ENCODE measurements around the gene HSPA9.

DNA sequence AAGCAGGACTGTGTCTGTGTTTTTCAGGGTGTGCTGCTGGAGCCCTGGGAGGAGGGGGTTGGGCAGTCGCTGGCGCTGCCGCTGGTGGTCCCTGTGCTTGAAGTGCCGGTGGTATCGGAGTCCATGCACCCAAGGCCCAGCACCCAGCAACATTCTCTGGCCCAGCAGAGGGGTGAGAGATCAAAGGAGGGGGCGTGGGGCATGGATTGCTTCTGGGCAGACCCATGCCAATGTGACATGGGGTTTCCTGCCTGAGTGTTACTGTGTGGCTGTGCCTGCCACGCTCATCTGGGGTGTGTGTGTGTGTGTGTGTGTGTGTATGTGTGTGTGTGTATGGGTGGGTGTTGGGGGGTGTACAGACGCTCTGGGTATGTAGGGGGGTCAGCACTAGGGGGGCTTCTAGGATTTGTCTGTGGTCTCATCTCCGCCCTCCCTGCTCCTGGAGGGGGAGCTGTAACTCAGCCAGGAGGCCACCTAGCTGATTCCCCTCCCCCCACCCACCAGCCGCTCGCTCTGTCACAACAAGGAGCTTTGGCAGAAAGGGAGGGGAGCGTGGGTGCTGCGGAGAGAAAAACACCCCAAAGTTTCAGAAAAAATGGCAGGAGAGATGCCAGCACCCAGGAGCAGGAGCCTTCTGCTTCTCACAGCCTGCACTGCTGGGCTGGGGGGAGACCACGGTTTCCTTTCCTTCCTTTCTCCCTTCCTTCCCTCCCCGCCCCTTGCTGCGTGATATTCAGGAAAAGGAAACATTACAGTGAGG is 35.9 kb upstream of the HSPA9 start:
- TF ChIP-seq, protein P1, sequence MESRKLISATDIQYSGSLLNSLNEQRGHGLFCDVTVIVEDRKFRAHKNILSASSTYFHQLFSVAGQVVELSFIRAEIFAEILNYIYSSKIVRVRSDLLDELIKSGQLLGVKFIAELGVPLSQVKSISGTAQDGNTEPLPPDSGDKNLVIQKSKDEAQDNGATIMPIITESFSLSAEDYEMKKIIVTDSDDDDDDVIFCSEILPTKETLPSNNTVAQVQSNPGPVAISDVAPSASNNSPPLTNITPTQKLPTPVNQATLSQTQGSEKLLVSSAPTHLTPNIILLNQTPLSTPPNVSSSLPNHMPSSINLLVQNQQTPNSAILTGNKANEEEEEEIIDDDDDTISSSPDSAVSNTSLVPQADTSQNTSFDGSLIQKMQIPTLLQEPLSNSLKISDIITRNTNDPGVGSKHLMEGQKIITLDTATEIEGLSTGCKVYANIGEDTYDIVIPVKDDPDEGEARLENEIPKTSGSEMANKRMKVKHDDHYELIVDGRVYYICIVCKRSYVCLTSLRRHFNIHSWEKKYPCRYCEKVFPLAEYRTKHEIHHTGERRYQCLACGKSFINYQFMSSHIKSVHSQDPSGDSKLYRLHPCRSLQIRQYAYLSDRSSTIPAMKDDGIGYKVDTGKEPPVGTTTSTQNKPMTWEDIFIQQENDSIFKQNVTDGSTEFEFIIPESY (CRISPR knock-in tag; IDR thresholded peaks at IDR 0.05), result no peak
- TF ChIP-seq POLR2A (conservative IDR thresholded peaks at IDR 0.05) (no peak), ZNF76 (CRISPR knock-in tag; IDR thresholded peaks at IDR 0.05; ENCODE audit: borderline replicate concordance) (no peak), TAF1 (IDR thresholded peaks at IDR 0.05; ENCODE audit: control insufficient read depth, extremely low read depth, insufficient read depth, low read length, severe bottlenecking) (no peak), ZFP1 (CRISPR knock-in tag; IDR thresholded peaks at IDR 0.05) (no peak), MXI1 (IDR thresholded peaks at IDR 0.05; ENCODE audit: low read depth, low read length) (no peak), ZNF282 (CRISPR knock-in tag; IDR thresholded peaks at IDR 0.05) (no peak), KLF16 (IDR thresholded peaks at IDR 0.05) (no peak)
- TF ChIP-seq, protein P2, sequence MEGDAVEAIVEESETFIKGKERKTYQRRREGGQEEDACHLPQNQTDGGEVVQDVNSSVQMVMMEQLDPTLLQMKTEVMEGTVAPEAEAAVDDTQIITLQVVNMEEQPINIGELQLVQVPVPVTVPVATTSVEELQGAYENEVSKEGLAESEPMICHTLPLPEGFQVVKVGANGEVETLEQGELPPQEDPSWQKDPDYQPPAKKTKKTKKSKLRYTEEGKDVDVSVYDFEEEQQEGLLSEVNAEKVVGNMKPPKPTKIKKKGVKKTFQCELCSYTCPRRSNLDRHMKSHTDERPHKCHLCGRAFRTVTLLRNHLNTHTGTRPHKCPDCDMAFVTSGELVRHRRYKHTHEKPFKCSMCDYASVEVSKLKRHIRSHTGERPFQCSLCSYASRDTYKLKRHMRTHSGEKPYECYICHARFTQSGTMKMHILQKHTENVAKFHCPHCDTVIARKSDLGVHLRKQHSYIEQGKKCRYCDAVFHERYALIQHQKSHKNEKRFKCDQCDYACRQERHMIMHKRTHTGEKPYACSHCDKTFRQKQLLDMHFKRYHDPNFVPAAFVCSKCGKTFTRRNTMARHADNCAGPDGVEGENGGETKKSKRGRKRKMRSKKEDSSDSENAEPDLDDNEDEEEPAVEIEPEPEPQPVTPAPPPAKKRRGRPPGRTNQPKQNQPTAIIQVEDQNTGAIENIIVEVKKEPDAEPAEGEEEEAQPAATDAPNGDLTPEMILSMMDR (IDR thresholded peaks at IDR 0.05 in 2 of 3, conservative IDR thresholded peaks at IDR 0.05 in 1 of 3; ENCODE audit: insufficient read depth in 2 of 3, low read depth in 1 of 3, low read length in 3 of 3), result peak; percentile 26 to 41 (median 40); a peak in 4 of 6 replicates
- TF ChIP-seq, protein P3, sequence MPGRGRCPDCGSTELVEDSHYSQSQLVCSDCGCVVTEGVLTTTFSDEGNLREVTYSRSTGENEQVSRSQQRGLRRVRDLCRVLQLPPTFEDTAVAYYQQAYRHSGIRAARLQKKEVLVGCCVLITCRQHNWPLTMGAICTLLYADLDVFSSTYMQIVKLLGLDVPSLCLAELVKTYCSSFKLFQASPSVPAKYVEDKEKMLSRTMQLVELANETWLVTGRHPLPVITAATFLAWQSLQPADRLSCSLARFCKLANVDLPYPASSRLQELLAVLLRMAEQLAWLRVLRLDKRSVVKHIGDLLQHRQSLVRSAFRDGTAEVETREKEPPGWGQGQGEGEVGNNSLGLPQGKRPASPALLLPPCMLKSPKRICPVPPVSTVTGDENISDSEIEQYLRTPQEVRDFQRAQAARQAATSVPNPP (IDR thresholded peaks at IDR 0.05; ENCODE audit: borderline replicate concordance, insufficient read depth, insufficient read length), result no peak

All from K562 (cell line).